ENCODE results near the gene SAMD14.

GRCh38 chr17:50123649-50124349 is 6.2 kb downstream of the SAMD14 start:
- TF ChIP-seq CTCF (IDR thresholded peaks at IDR 0.05) (no peak), EP300 (IDR thresholded peaks at IDR 0.05) (no peak), POLR2A (IDR thresholded peaks at IDR 0.05) (no peak)

All from ovary (tissue), 3 donors.